Right lobe of liver (tissue), 6 donors: ENCODE data around the gene SERPINB4. TPM values are rescaled to one million over a fixed set of nuclear protein-coding genes. Genes with fewer than 3 reads are reported as not detected.

Source experiments
- ATAC-seq, 4 donors: fragments of 200-7000 bp; cut with Tn5 transposase; one replicate each; pipeline ENCODE4 v1.9.1; 2020; ENCODE audit warnings: mild to moderate bottlenecking in 4 of 4, moderate library complexity in 4 of 4
- DNase-seq, 3 donors: peaks; one replicate each; pipeline ENCODE4 v3.0.0-alpha.2; 2020
- H3K27ac ChIP-seq, 3 donors: fragments of 200-600 bp; one replicate each; pipeline ENCODE4 v1.8.0; 2022
- H3K27me3 ChIP-seq, 2 donors: fragments of 200-600 bp; one replicate each; pipeline ENCODE4 v1.8.0; 2022
- H3K36me3 ChIP-seq, 4 donors: fragments of 200-600 bp; sonication (generic) in 1 of 4; one replicate each; pipeline versions ENCODE4 v1.5.1 to v1.8.0; 2017 to 2022; ENCODE audit warnings: control low read depth in 1 of 4
- H3K4me1 ChIP-seq, 4 donors: fragments of 200-600 bp; sonication (generic) in 1 of 4; one replicate each; pipeline versions ENCODE4 v1.5.1 to v1.8.0; 2017 to 2022; ENCODE audit warnings: control low read depth in 1 of 4
- H3K4me3 ChIP-seq, 3 donors: fragments of 200-600 bp; one replicate each; pipeline ENCODE4 v1.8.0; 2022
- H3K9me3 ChIP-seq, 4 donors: fragments of 200-600 bp; sonication (generic) in 1 of 4; one replicate each; pipeline versions ENCODE4 v1.5.1 to v1.8.0; 2017 to 2022; ENCODE audit warnings: control low read depth in 1 of 4
- CTCF ChIP-seq, 4 donors: fragments of 200-600 bp in 3 of 4; fragments of 450-650 bp in 1 of 4; IDR thresholded peaks; one replicate each; pipeline versions ENCODE4 v1.5.1 to v1.8.0; 2016 to 2022; ENCODE audit warnings: antibody characterized with exemption in 4 of 4, mild to moderate bottlenecking in 2 of 4
- POLR2A ChIP-seq: fragments of 450-650 bp; IDR thresholded peaks from one replicate; pipeline ENCODE4 v1.6.1; 2017; ENCODE audit warnings: antibody characterized with exemption, mild to moderate bottlenecking
- WGBS: methylation state at CpG from one replicate; pipeline ENCODE4 v1.1.6; 2018; ENCODE audit warnings: low coverage, low lambda C conversion rate; ENCODE audit not compliant: insufficient coverage; ENCODE audit errors: missing lambda C conversion rate; 5-methylcytosine and 5-hydroxymethylcytosine counted together
- intact Hi-C, 2 donors: fragments of 100-400 bp; cut with DNase I; formaldehyde crosslinking; loops; one replicate each; pipeline versions ENCODE4 v1.11.2 to v1.14.1; 2022
- total RNA-seq, 6 experiments: library from RNA; depleted of rRNA in 2 of 6; stranded (reverse); fragments of >200 nt in 2 of 6; fragmentation: NEBNext Ultra II Directional in 3 of 6; extraction: Animal tissue kit (Norgen Biotek cat#: 25700) in 3 of 6; gene quantifications; one replicate each; pipeline versions ENCODE4 v1.1.0 to v1.2.4, GENCODE V29; 2016 to 2023
- donor health status: DM: no; HTN: yes; CAD: no.
- donor health status: DM: no; HTN: no; CAD: no.
- donor health status: DM: no; HTN: no; CAD: no.
- donor health status: DM: no; HTN: yes; CAD: no.
- donor health status: DM: no; HTN: yes; CAD: no.

The SERPINB4 gene
- total RNA-seq, 6 experiments from 2014 or later = not detected

- intact Hi-C loops = no loop called here
- Histone ChIP-seq H3K4me3 (no peak overlapping the region), H3K36me3 (no peaks in the 10 kb centered on the region), H3K27me3 (no peaks in the 10 kb centered on the region), H3K27ac (no peak overlapping the region), H3K4me1 (no peaks in the 10 kb centered on the region), H3K9me3 (no peaks in the 10 kb centered on the region)
- no peak for DNase-seq
- 57% methylated on average over 3 of the region's 3 CpGs for WGBS
- TF ChIP-seq CTCF (IDR thresholded peaks at IDR 0.05) (no peak), POLR2A (no peak)
- ATAC-seq = no peak
These were observed 52.3 kb downstream of the SERPINB4 start for GRCh38 chr18:63591725-63592124.

GRCh38 chr18:63590966-63591695 is 52.9 kb downstream of the SERPINB4 start:
- no peaks in the 10 kb centered on the region for H3K9me3 ChIP-seq
- no peak for ATAC-seq
- H3K27me3 ChIP-seq = no peaks in the 10 kb centered on the region
- H3K27ac ChIP-seq = no peak overlapping the region
- H3K4me3 ChIP-seq = no peak overlapping the region
- no peaks in the 10 kb centered on the region for H3K36me3 ChIP-seq
- H3K4me1 ChIP-seq = no peaks in the 10 kb centered on the region
- 72% methylated on average over 3 of the region's 3 CpGs for WGBS
- intact Hi-C loops = no loop called here
- no peak for DNase-seq
- TF ChIP-seq POLR2A (no peak), CTCF (IDR thresholded peaks at IDR 0.05) (no peak)

GRCh38 chr18:63590373-63590772 is 53.7 kb downstream of the SERPINB4 start:
- intact Hi-C loops = no loop called here
- Histone ChIP-seq H3K27me3 (no peaks in the 10 kb centered on the region), H3K9me3 (no peaks in the 10 kb centered on the region), H3K27ac (no peak overlapping the region), H3K36me3 (no peaks in the 10 kb centered on the region), H3K4me3 (no peak overlapping the region), H3K4me1 (no peaks in the 10 kb centered on the region)
- TF ChIP-seq CTCF (IDR thresholded peaks at IDR 0.05) (no peak), POLR2A (no peak)
- ATAC-seq (no peak), DNase-seq (no peak)
- WGBS = 100% methylated on average over 1 of the region's 2 CpGs

- no peak overlapping the region for H3K27ac ChIP-seq
- H3K27me3 ChIP-seq = no peaks in the 10 kb centered on the region
- intact Hi-C loops = no loop called here
- ATAC-seq = no peak
- no peaks in the 10 kb centered on the region for H3K4me1 ChIP-seq
- H3K9me3 ChIP-seq = no peaks in the 10 kb centered on the region
- no peak for TF ChIP-seq POLR2A
- TF ChIP-seq CTCF (IDR thresholded peaks at IDR 0.05) = no peak
- H3K36me3 ChIP-seq = no peaks in the 10 kb centered on the region
- 50% methylated on average over 5 of the region's 5 CpGs for WGBS
- H3K4me3 ChIP-seq = no peak overlapping the region
- DNase-seq = no peak
These were observed 55.1 kb downstream of the SERPINB4 start for GRCh38 chr18:63588909-63589308.

Other genes starting within 250 kb of the SERPINB4 start
- 10 to 100 TPM; 18.3 to 30.4 (median 22.3) TPM for gene VPS4B, start 221.8 kb downstream of the SERPINB4 start, total RNA-seq
- not detected for gene SERPINB5, start 167.3 kb downstream of the SERPINB4 start, total RNA-seq
- gene SERPINB12, start 101.9 kb downstream of the SERPINB4 start, total RNA-seq = not detected
- gene SERPINB13, start 56.9 kb downstream of the SERPINB4 start, total RNA-seq = not detected
- not detected for gene SERPINB3, start 17.6 kb upstream of the SERPINB4 start, total RNA-seq
- gene SERPINB11, start 58.7 kb upstream of the SERPINB4 start, total RNA-seq = not detected
- gene SERPINB7, start 131.2 kb upstream of the SERPINB4 start, total RNA-seq = not detected
- not detected for gene SERPINB2, start 243.4 kb upstream of the SERPINB4 start, total RNA-seq